DMS79 treated with DMSO at 0.1 percent for 48 hours (cell line): ENCODE results near the gene DIAPH3.

Source experiments
- DNase-seq: peaks from one replicate; lab custom pipeline; 2025; lab: John Stamatoyannopoulos, UW

DIAPH3 gene

DNA sequence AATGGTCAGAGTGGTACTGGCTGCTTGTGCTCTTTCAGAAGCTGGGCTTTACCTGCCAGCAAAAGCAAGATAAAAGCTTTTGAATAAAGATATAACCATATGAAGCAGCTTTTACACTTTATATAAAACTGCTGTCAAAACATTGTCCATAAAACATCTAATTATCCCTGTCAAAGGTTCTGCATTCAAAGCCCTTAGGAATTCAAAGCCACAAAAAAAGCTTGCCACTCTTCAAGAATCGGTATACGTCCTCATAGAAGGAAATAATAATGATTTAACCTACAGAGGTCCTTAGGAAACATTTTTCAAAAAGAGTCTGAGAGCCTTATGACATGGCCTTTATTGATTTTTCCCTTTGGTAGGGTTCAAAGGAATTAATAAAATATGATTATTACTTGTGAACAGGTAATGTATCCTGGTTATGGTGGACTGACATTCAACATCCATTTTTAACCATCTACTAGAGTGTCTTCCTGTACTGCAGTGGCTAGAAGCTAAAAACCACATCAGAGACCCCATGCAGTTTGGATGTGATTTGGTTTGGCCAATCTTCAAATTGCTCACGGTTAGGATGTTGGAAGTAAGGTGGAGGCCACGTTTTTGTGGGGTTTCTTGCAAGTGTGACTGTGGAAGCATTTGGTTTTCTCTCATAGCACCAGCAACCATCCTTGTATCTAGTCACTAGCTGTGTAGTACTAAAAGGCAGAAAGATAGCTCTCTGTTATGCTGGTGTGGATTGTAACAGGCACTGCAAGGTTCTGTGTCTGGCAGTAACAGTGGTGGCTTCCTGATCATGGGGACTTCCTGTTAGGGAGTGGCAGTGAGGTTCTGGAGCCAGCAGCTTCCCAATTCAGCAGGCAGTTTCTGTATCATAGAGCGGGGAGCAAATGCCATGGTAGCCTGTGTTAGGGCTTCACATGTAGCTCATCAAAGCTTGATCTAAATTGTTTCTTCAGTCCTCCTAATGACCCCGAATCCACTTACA, 441.5 kb downstream of the DIAPH3 start:
- DNase-seq, result no peak

DNA sequence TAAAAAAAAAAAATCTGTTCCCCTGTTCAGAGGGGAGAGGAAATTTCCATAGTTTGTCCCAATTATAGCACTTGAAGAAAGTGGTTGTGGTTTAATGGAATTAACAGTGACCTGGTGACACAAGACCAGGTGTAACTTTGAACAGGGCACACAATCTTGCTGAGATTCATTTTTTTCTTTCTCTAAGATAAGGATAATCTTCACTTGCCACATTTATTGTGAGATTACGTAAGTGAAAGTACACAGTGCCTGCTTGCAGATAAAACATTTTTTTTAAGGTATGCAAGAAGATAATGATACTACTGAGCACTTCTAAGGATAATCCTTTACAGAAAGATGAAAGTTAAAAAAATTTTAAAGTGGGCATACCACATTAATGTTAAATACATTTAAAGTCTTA, 448.1 kb downstream of the DIAPH3 start:
- DNase-seq, result no peak

DNA sequence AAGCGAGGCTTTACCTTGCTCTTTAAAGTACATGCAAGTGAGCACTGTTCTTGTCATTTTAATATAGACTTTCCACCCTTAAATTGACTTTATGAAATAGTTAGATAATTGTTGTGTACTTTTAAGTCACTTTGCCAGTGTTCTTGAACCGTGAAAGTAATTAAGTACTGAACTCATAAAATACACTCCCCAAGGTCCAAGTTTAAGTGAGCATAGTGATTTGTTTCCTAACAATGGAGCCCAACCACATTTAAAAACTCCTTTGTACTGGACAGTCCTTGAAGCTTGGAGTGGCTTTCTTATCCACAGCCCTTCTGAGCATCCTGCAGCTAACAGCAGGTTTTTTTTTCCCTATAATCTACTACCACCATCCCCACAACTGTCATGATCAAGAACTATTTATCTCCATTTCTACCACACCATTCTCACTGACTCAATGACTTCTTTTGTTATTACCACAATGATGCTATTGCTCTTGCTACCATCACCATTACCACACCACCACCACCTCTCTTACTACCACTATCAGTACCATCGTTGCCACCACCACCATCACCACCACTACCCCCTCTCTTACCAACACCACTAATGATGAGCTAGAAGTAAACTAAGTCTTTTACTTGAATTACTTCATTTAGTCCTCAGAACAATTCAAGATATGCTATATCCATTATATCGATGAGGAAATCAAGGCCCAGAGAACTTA, 452.6 kb downstream of the DIAPH3 start:
- no peak for DNase-seq

DNA sequence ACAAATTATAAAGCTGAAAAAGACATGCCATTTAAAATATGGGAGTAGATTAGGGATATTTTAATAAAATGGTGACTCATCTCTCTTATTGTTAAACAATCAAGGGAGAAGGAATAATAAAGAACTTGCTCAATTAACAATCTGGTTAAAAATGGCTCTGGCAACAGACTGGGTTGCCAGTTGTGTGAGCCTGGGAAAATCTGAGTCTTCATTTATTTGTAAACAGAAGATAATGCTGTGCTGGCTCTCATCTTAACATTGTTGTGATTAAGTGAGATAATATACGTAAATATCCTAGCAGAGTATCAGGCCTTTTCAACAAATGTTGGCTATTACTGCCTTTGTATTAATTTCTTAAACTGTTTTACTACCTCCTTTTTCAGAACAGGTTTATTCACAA, 453.3 kb downstream of the DIAPH3 start:
- DNase-seq, result no peak

DNA sequence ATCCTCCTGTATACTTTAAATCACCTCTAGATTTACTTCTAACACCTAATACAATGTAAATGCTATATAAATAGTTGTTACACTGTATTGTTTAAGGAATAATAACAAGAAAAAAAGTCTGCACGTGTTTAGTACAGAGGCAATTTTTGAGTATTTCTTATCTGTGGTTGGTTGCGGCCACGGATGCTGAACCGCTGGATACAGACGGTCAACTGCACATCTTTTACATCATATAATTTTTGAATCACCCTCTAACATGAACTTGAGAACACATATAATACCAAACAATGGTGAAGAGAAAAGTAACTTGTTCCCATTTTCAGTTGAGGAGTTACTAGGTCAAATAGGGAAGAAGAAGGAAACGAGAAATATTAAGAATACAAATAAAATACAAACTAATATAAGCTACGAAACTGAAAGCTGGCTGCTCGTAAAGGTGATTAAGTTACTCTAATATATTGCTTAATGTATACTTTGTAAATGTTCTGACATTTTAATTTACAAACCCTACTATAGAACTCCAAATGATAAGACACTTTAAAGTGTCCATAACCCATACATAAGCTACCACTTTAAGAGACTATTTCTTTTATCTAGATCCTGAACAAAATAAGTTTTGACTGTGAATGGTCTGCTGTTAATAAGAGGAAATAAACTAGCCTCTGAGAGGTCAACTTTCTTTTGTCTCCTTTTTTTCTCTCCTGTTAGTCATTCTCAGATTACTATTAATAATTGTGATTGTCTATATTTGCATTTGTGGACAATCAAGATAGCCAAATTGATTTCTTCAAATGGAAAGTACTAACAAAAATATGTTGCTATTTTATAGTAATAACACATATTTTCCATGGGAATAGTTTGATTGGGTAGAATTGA, 457.4 kb downstream of the DIAPH3 start:
- DNase-seq, result no peak

DNA sequence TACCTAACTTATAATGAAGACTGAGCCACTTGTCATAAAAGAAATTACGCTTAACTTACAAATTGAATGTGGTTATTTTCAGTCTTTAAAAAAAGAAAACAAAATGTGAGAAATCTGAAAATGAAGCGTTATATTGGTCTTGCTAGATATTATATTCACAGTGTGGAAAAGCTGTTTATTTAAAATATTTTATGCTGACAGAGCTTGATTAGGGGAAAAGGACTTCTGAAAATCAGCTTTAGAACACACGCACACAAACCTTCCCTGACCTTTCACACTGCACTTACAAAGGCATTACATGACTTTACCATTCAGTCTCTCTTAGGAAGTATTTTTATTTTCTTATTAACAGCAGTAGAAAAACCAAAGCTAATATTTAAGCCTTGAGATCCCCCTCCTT, 461.5 kb downstream of the DIAPH3 start:
- no peak for DNase-seq

DNA sequence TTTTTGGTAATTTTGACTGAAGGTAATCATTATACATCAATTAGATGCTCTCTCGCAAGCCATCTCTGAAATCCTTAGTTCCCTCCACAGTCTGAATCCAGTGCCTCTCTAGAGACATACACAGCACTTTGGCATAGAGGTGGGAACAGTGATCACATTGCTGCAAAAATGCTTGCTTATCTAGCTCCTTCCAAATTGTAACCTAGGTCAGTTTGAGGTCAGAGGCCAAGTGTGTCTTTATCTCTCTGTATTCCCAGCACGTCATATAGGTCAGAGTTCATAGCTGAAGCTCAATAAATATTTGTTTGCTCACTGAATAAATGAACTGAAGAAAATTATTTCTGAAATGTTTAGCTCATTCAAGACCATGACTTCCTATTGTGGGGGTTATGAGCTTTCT, 462.5 kb downstream of the DIAPH3 start:
- DNase-seq, result no peak

DNA sequence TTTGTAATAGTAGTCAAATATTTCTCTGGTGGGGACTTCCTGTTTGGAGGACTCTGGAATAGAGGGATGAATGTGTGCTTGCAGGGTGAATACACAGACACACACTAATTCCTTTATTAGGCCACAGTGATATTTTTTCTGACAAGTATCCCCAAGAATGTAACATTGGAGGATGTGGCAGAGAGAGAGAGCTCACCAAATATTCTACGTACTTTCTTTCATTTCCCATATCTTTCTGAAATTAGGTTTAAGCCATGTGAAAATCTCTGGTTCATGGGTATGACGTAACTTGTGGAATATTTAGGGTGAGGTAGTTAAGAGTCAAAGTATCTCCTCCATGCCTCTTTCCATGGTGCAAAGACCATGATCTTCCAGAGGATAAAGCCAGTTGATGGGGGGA, 463.4 kb downstream of the DIAPH3 start:
- no peak for DNase-seq

DNA sequence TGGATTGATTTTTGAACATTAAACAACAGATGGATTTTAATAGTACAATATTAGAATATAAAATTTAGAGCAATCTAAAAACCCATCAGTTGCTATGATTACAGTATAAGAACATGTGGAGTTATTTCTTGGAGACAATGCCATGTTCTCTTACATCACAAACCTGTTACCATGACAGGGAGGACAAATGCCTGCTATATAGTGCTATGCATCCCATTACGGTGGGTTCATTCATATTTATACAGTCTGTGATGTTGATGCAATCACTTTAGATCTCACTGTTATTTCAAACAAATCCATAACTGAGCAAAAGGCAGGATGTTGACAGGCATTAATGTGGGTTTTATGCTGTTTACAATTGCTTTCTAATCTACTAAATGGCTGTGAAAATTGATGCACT, 467.5 kb downstream of the DIAPH3 start:
- DNase-seq, result no peak

DNA sequence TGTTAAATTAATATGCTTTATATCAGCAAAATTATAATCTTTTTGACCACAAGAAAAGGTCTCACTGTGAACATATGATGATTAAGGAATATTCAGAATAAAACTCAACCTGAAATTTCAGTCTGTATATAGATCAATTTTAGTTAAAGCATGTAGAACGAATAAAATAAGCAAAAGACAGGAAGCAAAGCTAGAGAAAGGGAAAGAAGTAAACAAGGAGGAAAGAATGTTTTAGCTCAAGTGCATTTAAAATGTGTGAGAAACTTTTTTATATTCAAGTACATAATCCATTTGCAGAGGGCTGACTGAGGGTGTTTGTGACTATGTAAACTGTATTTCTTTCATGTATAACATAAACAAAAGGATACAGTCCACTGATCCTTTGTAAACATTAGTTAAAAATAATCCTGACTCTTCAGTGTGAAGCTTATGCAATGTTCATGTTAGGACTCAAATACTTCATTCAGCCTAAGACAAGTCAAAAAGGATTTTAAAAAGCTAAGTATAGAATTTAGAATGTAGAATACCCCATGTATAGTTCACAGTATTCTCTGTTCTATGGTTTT, 472.1 kb downstream of the DIAPH3 start:
- no peak for DNase-seq

DNA sequence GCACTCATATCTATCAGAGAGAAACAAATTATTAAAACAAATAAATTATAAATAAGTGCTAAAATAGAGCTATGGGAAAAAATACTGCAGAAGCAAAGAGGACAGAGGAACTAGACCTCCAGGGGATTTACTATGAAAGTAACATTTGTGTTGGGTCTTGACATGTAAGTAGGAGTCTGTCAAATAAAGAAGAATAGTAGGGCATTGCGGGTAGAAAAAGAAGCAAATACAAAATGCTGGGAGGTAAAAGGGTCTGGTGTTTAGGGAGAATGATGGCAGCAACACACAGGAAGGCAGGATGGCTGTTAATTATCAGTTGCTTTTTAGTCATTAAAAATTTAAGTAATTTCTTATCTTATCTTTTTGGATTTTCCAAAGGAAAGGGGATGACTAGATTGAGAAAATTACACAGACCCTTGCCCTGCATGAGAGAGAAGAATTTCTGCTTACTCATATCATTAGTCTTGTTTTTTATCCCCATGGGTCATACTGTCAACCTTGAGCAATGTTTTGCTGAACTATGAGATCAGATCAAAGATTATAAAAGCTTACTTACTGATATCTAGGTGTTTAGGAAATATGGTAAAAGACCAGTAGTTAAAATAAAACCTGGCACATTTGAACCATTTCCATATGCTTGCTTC, 472.7 kb downstream of the DIAPH3 start:
- DNase-seq, result no peak

DNA sequence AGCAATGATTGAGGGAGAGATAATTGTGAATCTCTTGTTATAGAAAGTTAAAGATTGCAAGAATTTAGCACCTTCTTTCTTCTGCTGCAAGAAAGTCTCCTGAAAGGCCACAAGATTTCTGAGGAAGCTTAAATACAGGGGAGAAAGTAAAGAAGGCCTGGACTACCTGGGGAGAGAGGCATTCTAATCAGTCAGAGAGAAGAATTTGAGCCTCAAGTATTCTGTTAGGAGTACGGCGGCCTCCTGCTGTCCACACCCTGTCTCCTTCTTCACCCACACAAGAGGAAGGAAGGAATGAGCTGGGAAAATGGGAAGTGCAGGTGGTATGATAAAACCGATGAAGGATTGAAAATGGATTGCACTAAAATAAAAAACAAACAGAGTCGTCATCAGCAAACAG, 474.7 kb downstream of the DIAPH3 start:
- no peak for DNase-seq

DNA sequence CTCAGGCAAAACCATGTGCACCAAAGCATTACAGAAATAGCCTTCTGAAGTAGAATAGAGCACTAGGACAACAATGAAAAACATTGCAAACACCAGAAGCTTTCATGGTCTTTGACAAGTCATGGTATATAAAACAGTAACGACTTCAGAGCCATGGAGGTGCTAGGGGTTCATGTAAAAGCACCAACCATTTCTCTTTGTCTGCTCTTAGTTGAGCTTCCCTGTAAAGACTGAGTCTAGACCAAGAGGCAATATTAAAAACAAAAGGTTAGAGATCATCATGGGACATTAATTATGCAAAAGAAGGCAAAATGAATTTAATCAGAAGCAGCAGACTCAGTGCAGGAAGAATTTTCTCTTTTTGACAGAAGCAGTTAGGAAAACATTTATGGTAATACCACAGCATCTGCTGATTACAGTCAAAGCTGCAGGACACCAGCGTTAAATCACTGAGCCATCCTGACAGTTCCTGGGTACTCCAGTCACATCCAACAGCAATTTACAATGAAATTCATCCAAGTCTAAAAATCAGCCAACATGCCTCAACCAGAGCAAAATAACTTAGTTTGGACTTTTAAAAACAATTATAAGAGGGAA, 476.8 kb downstream of the DIAPH3 start:
- DNase-seq, result peak; percentile 28

DNA sequence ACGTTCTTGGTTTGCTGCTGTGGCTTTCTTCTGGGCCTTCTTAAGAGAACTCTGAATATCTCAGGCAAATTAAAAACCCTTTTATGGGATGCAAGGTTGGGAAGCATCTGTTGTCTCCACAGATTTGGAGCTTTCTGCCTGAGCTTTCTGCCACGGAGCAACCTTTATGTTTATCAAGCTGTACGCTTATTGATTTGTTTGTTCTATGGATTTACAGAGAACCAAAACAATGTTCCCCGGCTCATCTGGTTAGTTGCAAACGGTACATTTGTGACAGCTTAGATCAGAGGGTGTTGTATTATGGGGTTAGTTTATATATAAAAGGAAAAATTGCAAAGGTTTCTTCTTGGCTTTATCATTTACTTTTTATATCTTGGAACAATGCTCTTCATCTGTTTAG, 479.6 kb downstream of the DIAPH3 start:
- DNase-seq, result no peak

DNA sequence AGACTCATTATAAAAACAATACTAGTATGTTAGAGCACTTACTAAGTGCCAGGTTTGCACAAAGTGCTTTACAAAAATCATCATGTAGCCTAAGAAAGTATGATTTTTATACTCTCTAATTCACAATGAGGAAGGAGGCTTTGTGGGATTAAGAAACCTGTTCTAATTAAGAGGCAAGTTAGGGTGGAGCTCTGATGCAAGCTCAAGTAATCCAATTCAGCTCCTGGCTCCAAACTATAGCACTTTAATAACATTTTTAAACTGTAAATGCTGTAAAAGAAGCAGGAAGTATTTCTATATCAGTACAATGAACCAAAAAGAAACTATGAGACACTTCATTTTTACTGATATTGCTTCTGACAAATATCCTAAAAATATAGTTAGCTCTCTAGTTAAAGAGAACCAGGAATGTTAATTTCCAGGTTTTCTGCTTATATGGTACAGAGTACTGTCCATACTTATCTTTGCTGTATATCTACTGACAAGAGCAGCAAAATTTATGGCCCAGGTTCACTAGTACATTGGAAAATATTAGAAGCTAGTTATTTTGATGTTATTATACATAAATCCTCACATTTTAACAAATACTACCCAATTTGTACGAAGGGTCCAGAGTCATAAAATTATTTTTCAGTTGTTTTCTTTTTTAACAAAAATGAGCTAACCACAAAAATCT, 482.0 kb downstream of the DIAPH3 start:
- no peak for DNase-seq

DNA sequence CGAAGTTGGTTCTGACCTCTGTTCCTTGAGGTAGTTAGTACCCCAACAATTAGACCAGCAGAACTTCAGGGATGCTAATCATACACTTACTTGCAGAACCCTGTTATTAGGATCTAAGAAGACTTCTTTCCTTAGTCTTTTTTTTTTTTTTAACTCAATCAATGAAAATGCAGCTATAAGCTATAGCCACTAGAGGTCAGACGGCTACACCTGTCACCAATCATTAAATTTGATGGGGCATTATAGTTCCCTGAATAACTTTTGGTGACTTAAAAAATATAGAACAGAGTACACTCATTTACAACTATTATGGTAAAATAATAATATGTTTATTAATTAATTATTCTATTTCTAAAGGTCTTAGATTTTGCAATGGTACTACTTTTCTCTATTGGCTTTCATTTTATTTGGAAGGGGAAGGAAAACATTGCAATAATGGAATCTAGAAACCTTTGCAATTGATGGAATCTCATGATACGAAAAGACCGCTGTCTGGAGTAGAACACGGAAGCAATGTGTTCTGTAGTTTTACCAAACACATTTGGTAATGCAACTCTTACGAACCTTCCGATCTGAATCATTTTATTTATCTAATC, 483.2 kb downstream of the DIAPH3 start:
- DNase-seq, result no peak

DNA sequence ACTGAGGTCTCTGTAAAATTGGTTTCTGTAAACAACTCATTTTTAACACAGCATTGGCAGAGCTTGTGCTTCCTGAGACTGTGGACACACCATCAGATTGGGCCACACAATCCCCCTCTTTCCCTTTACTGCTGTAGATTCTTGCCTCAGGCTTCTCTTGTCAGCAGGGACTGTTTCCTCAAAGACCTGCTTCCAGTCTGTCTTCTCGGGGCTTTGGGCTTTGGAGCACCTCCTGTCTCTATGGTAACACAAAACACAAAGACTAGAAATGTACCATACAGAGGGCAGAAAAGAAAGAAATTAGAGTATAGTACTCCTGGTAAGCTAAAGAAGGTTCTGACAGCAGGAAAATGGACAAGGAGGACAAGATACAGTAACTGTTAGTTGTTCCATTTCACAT, 484.5 kb downstream of the DIAPH3 start:
- no peak for DNase-seq

DNA sequence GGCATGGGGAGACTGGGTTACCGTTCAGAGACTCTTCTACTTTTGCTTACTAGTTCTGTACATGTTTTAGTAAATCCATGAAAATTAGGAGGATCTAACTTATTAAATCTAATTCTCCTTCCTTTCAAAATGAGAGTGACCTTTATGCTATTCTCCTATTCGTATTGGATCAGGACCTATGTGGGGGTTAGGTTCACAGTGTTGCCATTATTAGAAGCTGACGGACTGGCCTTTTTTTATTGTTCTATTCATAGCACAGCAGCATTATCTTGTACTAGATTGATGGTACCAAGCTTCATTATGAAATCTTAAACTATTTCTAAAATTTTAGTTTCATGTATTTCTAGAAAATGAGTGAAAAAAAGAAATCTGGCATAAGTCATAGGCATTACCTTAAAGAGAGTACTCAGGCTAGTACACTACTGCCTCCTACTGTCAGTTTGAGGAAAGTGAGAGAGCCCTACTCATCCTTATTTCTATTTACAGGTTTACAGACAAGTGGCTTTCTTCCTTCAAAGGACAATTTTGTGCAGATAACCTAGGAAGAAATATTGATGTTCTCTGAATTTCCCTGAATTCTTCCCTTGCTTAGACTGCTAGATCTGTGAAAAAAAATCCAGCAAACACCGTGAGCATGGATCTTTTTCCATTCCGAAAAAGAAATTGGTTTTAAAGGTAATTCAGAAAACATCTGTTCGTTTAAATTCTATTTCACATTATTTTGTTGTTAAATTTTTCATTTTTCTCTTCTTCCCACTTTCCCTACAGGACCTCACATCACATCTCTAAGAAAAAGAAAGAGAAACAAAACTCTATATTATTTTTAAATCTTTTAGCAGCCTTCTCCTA, 485.5 kb downstream of the DIAPH3 start:
- no peak for DNase-seq

DNA sequence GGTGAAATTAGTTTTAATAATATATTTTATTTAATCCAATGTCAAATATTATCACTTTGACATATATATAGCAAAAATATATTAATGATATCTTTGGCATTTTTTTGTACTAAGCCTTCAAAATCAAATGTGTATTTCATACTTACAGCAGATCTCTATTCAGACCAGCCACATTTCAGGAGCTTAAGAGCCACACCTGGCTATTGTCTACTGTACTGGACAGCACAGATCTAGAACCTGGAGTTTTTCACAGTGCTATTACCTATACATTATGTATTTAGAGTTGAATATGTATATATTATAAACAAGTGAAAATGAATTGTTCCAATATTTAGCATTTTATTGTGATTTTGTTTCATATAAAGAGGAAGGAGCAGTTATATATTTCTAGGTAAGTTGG, 486.3 kb downstream of the DIAPH3 start:
- DNase-seq, result no peak
